LNCaP clone FGC (cell line): ENCODE results near the gene CDHR5.

Experiments used
- DNase-seq: peaks from one replicate; pipeline ENCODE4 v3.0.0-alpha.2; 2011; ENCODE audit warnings: low read depth
- H3K4me3 ChIP-seq: 2 replicates; pipeline ENCODE4 v1.5.1; 2011; ENCODE audit warnings: mild to moderate bottlenecking, low read depth, low read length, control low read depth
- TF ChIP-seq, protein P1 (sequence below): IDR thresholded peaks from 2 replicates; pipeline ENCODE4 v1.5.1; 2012; ENCODE audit warnings: mild to moderate bottlenecking; ENCODE audit not compliant: control insufficient read depth, insufficient read depth; ENCODE audit errors: extremely low read depth

The CDHR5 gene

DNA sequence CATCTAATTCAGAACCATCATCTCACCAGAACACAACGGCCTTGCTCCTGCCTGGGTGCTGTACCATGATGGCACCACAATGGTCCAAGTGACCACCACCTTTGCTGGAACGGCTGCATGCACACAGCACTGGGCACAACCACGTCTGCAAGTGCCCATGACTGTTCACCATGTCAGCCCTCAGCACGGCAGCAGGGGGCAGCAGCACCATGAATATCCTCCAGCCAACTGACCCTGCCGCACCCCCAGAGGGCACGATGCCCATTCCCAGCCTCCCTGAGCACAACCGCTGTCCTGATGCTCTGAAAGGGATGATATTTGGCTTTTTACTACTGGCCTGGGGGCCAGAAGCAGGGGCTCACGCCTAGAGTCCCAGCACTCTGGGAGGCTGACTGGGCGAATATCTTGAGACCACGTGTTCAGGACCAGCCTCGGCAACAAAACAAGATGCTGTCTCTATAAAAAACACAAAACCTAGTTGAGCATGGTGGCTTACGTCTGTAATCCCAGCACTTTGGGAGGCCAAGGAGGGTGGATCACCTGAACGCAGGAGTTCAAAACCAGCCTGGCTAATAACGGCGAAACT, 38.0 kb upstream of the CDHR5 start:
- H3K4me3 ChIP-seq, result no peak overlapping the region
- TF ChIP-seq, protein P1, sequence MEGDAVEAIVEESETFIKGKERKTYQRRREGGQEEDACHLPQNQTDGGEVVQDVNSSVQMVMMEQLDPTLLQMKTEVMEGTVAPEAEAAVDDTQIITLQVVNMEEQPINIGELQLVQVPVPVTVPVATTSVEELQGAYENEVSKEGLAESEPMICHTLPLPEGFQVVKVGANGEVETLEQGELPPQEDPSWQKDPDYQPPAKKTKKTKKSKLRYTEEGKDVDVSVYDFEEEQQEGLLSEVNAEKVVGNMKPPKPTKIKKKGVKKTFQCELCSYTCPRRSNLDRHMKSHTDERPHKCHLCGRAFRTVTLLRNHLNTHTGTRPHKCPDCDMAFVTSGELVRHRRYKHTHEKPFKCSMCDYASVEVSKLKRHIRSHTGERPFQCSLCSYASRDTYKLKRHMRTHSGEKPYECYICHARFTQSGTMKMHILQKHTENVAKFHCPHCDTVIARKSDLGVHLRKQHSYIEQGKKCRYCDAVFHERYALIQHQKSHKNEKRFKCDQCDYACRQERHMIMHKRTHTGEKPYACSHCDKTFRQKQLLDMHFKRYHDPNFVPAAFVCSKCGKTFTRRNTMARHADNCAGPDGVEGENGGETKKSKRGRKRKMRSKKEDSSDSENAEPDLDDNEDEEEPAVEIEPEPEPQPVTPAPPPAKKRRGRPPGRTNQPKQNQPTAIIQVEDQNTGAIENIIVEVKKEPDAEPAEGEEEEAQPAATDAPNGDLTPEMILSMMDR, result peak; percentile 85
- DNase-seq, result no peak

DNA sequence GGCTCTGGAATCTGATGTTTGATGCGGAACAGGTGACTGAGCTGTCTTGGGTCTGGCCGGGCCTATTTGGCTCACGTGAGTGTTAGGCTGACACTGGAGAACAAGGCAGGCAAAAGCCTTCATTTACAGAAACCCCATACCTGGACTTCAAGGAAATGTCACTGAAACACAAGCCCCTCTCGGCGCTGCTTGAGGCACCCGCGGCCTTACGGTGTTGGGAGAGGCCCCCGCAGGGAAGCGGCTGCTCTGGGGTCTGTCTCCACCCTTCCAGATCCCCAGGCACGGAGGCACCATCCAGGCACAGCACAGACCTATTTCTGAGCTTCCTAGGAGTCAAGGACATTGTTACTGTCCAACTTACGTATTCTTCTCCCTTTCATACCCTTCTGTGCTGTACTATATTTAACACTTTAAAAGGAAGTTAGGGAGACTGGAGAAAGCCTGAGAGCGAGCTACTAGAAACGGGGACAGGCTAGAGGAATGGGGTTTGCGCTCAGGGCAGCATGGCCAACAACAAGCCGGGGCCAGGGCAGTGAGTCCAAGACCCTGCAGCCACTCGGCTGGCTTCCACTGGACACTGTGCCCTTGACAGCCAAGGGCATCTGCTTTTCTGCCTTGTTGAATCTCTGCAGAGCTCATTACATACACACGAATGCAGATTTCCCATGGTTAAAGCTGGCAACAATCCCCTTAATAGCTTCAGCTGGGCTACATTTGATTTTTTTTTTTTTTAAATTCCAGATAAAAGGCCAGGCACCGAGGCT, 36.1 kb upstream of the CDHR5 start:
- TF ChIP-seq, protein P1, result no peak
- H3K4me3 ChIP-seq, result no peak overlapping the region
- DNase-seq, result no peak

DNA sequence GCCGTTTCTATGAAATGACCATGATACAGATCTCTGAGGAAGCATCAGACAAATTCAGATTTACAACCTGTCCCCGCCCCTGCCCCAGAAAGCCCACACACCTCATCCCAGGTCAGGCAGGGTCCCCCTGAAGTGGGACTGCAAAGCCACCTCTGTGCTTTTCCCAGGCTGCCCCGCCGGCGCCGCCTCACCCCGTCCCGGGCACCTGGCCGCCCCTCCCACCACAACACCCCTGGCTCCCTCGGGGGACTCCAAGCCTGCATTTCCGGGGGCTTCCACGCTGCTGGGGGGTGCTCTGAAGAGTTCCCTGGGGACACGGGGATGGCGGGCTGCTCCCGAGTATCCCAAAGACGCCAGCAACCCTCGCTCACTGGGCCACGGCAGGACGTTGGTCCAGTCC, 35.5 kb upstream of the CDHR5 start:
- no peak overlapping the region for H3K4me3 ChIP-seq
- TF ChIP-seq, protein P1, result no peak
- DNase-seq, result no peak

DNA sequence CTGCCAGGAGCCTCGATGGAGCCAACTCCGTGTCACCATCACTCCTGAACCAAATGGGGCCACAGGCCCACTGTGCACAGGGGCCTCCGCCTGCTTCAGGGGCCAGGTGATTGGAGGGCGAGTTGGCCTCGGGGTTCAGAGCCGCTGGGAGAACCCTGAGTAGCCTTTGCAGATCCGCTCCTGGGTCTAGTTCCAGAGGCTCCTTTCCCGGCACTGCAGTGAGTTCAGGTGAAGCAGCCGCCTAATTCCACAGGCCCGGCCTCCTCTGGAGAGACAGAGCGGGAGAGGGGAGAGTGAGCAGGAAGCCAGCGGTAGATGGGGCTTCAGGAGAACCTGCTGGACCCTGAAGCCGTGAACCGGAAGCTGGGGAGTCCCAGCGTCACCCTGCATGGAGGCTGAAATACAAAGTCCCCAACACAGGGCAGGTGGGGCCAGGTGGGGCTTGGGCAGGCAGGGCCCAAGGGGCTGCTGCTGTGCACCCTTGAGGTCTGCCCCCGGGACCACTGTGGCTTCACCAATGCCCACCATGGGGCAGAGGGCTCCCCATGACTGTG, 34.9 kb upstream of the CDHR5 start:
- H3K4me3 ChIP-seq, result no peak overlapping the region
- TF ChIP-seq, protein P1, result no peak
- no peak for DNase-seq

DNA sequence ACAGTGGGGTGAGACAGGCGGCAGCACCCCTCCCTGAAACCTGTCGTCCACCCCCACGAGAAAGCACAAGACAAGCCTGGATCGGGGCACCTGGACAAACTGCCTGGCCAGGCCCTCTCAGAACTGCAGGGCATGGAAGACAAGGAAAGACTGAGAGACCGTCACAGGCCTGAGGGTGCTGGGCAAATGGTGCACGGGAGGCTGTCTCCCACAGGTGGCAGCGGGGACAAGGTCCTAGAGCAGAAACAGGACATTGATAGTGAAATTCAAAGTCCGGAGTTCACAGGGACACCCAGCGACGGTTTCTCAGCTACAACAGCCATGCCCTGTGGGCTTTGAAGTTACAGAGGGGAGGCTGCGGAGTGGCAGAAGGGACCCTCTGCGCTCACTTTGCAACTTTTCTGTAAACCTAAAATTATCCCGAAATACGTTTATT, 33.0 kb upstream of the CDHR5 start:
- TF ChIP-seq, protein P1, result no peak
- no peak overlapping the region for H3K4me3 ChIP-seq
- no peak for DNase-seq

DNA sequence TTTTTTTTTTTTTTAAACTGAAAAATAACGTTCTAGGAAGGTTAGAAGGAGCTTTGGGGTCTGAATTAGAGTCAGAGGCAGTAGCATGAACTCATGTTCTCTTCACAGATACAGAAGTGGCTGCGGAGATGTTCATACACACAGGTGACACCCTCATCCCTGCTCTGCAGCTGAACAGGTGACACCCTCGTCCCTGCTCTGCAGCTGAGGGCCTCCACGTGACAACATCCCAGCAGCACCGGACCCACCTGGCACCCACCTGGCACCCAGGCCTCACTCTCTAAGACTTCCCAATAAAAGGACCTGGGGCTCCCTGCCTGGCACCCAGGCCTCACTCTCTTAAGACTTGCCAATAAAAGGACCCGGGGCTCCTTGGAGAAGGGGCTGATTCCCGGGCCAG, 32.1 kb upstream of the CDHR5 start:
- DNase-seq, result no peak
- H3K4me3 ChIP-seq, result no peak overlapping the region
- TF ChIP-seq, protein P1, result no peak
